Ishikawa (cell line): ENCODE measurements around the gene NUDT5.

Source experiments
- CEBPB ChIP-seq: IDR thresholded peaks from 2 replicates; pipeline ENCODE4 v1.6.1; 2012
- CREB1 ChIP-seq: IDR thresholded peaks from 2 replicates; pipeline ENCODE4 v1.6.1; 2012; ENCODE audit warnings: low read depth
- EGR1 ChIP-seq: IDR thresholded peaks from 2 replicates; pipeline ENCODE4 v1.6.1; 2012
- EP300 ChIP-seq: IDR thresholded peaks from 2 replicates; pipeline ENCODE4 v1.6.1; 2012; ENCODE audit warnings: borderline replicate concordance
- FOXM1 ChIP-seq: IDR thresholded peaks from 2 replicates; pipeline ENCODE4 v1.6.1; 2012; ENCODE audit warnings: low read depth, borderline replicate concordance
- MAX ChIP-seq: IDR thresholded peaks from 2 replicates; pipeline ENCODE4 v1.6.1; 2012
- NFIC ChIP-seq: IDR thresholded peaks from 2 replicates; pipeline ENCODE4 v1.6.1; 2012
- RAD21 ChIP-seq: IDR thresholded peaks from 2 replicates; pipeline ENCODE4 v1.6.1; 2012; ENCODE audit warnings: low read depth
- REST ChIP-seq: IDR thresholded peaks from 2 replicates; pipeline ENCODE4 v1.6.1; 2012; ENCODE audit warnings: low read depth, mild to moderate bottlenecking
- TAF1 ChIP-seq: IDR thresholded peaks from 2 replicates; pipeline ENCODE4 v1.6.1; 2012; ENCODE audit warnings: low read depth, mild to moderate bottlenecking
- TCF12 ChIP-seq: IDR thresholded peaks from 2 replicates; pipeline ENCODE4 v1.6.1; 2012; ENCODE audit warnings: low read depth
- TEAD4 ChIP-seq: IDR thresholded peaks from 2 replicates; pipeline ENCODE4 v1.6.1; 2012
- USF1 ChIP-seq: IDR thresholded peaks from 2 replicates; pipeline ENCODE4 v1.6.1; 2012
- YY1 ChIP-seq: IDR thresholded peaks from 2 replicates; pipeline ENCODE4 v1.6.1; 2012; ENCODE audit warnings: low read depth
- ZBTB7A ChIP-seq: IDR thresholded peaks from 2 replicates; pipeline ENCODE4 v1.6.1; 2012; ENCODE audit warnings: low read depth

Gene NUDT5

GRCh38 chr10:12202226-12202625 lies 6.5 kb upstream of the NUDT5 start:
- TF ChIP-seq EP300 (no peak), RAD21 (no peak), TAF1 (no peak), NFIC (no peak), CREB1 (no peak), EGR1 (no peak), CEBPB (no peak), FOXM1 (no peak), TCF12 (no peak), YY1 (no peak), ZBTB7A (no peak), REST (no peak), USF1 (no peak)

GRCh38 chr10:12201543-12201942 lies 5.9 kb upstream of the NUDT5 start:
- TF ChIP-seq YY1 (no peak), FOXM1 (no peak), CREB1 (no peak), CEBPB (no peak), TCF12 (no peak), ZBTB7A (no peak), USF1 (no peak), EGR1 (no peak)

GRCh38 chr10:12200850-12201249 lies 5.2 kb upstream of the NUDT5 start:
- no peak for TF ChIP-seq EP300
- no peak for TF ChIP-seq TEAD4

- TF ChIP-seq FOXM1 (no peak), YY1 (no peak), USF1 (no peak), TEAD4 (no peak), TCF12 (no peak)
Measured at GRCh38 chr10:12198156-12198555, 2.5 kb upstream of the NUDT5 start.

GRCh38 chr10:12196531-12197211 lies 980 bp upstream of the NUDT5 start:
- no peak for TF ChIP-seq TEAD4
- no peak for TF ChIP-seq ZBTB7A
- no peak for TF ChIP-seq USF1
- no peak for TF ChIP-seq CREB1
- no peak for TF ChIP-seq TCF12
- TF ChIP-seq CEBPB: no peak
- TF ChIP-seq REST: no peak
- no peak for TF ChIP-seq EGR1
- TF ChIP-seq FOXM1: no peak
- no peak for TF ChIP-seq TAF1
- TF ChIP-seq MAX: no peak
- no peak for TF ChIP-seq RAD21

GRCh38 chr10:12195281-12195602 lies 449 bp downstream of the NUDT5 start:
- no peak for TF ChIP-seq TAF1
- TF ChIP-seq ZBTB7A: no peak
- no peak for TF ChIP-seq NFIC
- no peak for TF ChIP-seq CREB1
- TF ChIP-seq USF1: no peak
- TF ChIP-seq EP300: no peak
- no peak for TF ChIP-seq RAD21
- no peak for TF ChIP-seq TCF12
- TF ChIP-seq TEAD4: no peak
- no peak for TF ChIP-seq CEBPB
- TF ChIP-seq YY1: no peak
- no peak for TF ChIP-seq EGR1
- no peak for TF ChIP-seq MAX
- TF ChIP-seq REST: no peak
- no peak; the same call in 1 of the 2 replicates for TF ChIP-seq FOXM1
